ENCODE results near the gene SPP1.

The SPP1 gene

DNA sequence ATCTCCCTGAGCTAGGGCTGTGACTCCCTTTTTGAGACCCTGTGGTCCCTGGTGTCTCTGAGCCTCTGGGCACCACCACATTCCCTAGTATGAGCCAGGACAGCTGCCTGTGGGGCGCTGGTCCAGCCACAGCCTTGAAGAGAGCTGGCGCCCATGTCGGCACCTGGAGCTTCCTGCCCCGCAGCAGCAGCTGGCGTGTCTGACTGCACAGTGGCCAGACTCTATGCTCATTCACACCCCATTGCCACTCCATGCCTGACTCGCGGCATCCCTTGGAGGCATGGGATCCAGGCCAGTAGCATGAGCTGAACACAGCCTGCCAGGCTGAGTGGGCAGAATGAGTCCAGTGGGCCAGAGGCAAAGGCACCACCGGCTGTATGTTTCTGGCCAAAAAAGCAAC is 8.3 kb upstream of the SPP1 start:
- H3K9me3 Mint-ChIP-seq = no peaks in the 10 kb centered on the region
- no peak overlapping the region for H3K27ac Mint-ChIP-seq
- H3K36me3 Mint-ChIP-seq = no peaks in the 10 kb centered on the region
- CTCF ChIA-PET = interaction anchor here (1.0 to 1.2 kb wide), 3 partner anchors 13 to 114 kb away, joined by 3 to 5 read pairs (median 3); no protein-coding TSS in a partner anchor
- no peak for DNase-seq
- peaks cover 28% of the 10 kb centered on the region for H3K27me3 Mint-ChIP-seq
- no peaks in the 10 kb centered on the region for H3K4me1 Mint-ChIP-seq
- H3K4me3 Mint-ChIP-seq = no peak overlapping the region

GRCh38 chr4:87970121-87970520 is 5.4 kb upstream of the SPP1 start:
- Mint-ChIP-seq H3K36me3 (no peaks in the 10 kb centered on the region), H3K9me3 (no peaks in the 10 kb centered on the region), H3K4me1 (no peaks in the 10 kb centered on the region), H3K27ac (no peak overlapping the region), H3K4me3 (no peak overlapping the region), H3K27me3 (peaks cover 35% of the 10 kb centered on the region)
- DNase-seq = no peak
- CTCF ChIA-PET = interaction anchor here (0.8 kb wide), 1 partner anchor 121 kb away, joined by 3 read pairs; no protein-coding TSS in a partner anchor

DNA sequence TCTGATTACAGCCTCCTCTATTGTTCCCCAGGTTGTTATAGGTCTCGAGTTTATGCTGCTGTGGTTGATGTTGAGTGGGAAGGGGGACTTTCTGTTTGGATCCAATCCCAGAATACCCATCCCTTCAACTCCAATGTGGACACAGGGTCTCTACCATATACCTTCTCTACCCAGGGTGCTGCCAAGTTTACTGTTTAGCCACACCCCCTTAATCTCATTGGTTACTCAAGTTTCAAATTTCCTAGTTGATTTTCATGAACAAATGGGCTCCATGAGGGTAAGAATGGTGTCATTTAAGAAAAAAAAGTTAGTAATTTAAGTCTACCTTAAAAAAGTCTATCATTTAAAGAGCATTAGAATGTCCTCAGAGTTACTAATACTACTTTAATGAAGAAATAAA is 3.6 kb upstream of the SPP1 start:
- peaks cover 42% of the 10 kb centered on the region for H3K27me3 Mint-ChIP-seq

DNA sequence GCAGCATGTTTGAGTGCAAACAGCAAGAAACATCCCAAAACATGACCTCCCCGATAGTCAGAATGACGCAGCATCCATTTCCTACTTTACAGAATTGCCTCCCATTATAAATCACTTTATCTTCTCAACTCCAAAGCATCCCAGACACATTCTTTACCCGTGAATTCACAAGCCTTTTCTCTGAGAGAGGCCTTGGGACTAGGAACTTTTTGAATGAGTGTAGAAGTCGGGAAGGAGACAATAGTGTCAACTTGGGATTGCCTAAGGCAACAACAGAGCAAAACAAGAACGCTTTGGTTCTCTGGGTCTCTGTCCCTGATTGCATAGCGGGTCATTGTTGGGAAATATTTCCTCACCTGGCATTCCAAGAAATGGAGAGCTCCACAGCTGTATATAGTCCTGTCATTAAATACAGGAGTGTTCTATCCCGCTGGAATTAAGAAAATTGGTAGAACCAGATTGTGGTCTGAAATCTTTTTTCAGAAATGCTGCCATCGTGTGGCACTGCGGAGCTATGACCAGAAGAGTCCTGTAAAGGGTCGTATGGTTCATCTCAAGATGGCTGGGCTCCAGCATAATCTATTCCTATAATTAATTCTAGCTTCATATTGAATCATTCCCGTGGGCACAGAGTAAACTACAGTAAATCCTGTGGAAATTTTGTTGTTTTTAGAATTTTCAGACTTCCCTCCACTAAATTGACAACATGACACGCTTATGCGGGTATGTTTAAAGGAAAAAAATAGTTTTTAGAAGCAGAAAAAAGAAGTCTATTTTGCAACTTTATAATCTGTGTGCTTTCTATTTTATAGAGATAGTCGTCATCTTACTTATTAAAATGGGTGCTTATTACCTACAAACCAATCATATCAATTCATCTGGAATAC is 2.0 kb upstream of the SPP1 start:
- H3K4me3 Mint-ChIP-seq = no peak overlapping the region
- CTCF ChIA-PET = interaction anchor here (0.6 to 5.8 kb wide), 13 partner anchors 9 to 130 kb away, joined by 3 to 52 read pairs (median 4); no protein-coding TSS in a partner anchor
- DNase-seq = peak; percentile 49
- H3K36me3 Mint-ChIP-seq = no peaks in the 10 kb centered on the region
- H3K27me3 Mint-ChIP-seq = peaks cover 40% of the 10 kb centered on the region
- no peak overlapping the region for H3K27ac Mint-ChIP-seq
- H3K9me3 Mint-ChIP-seq = no peaks in the 10 kb centered on the region
- peaks cover 8% of the 10 kb centered on the region for H3K4me1 Mint-ChIP-seq

More for the DNA sequence above, 3.6 kb upstream of the SPP1 start:
- no peak for DNase-seq
- H3K27ac Mint-ChIP-seq = no peak overlapping the region
- CTCF ChIA-PET = interaction anchor here (0.8 to 5.8 kb wide), 3 partner anchors 14 to 123 kb away, joined by 3 to 52 read pairs (median 4); no protein-coding TSS in a partner anchor
- H3K36me3 Mint-ChIP-seq = no peaks in the 10 kb centered on the region
- H3K4me3 Mint-ChIP-seq = no peak overlapping the region
- no peaks in the 10 kb centered on the region for H3K9me3 Mint-ChIP-seq
- H3K4me1 Mint-ChIP-seq = peaks cover 8% of the 10 kb centered on the region

- peaks cover 43% of the 10 kb centered on the region for H3K27me3 Mint-ChIP-seq
- no peaks in the 10 kb centered on the region for H3K36me3 Mint-ChIP-seq
- H3K4me1 Mint-ChIP-seq = peaks cover 8% of the 10 kb centered on the region
- H3K4me3 Mint-ChIP-seq = no peak overlapping the region
- no peak overlapping the region for H3K27ac Mint-ChIP-seq
- CTCF ChIA-PET = interaction anchor here (0.7 to 5.8 kb wide), 7 partner anchors 10 to 124 kb away, joined by 3 to 52 read pairs (median 3); no protein-coding TSS in a partner anchor
- no peaks in the 10 kb centered on the region for H3K9me3 Mint-ChIP-seq
- no peak for DNase-seq
Measured at GRCh38 chr4:87974856-87975462, 555 bp upstream of the SPP1 start.

GRCh38 chr4:87977521-87978278 is 2.2 kb downstream of the SPP1 start:
- H3K4me3 Mint-ChIP-seq = no peak overlapping the region
- no peak for DNase-seq
- peaks cover 33% of the 10 kb centered on the region for H3K27me3 Mint-ChIP-seq
- H3K9me3 Mint-ChIP-seq = no peaks in the 10 kb centered on the region
- H3K36me3 Mint-ChIP-seq = no peaks in the 10 kb centered on the region
- CTCF ChIA-PET = interaction anchor here (1.2 to 5.8 kb wide), 2 partner anchors 124 to 234 kb away, joined by 3 to 52 read pairs; no protein-coding TSS in a partner anchor
- H3K4me1 Mint-ChIP-seq = peaks cover 8% of the 10 kb centered on the region
- H3K27ac Mint-ChIP-seq = no peak overlapping the region

- H3K4me1 Mint-ChIP-seq = peaks cover 8% of the 10 kb centered on the region
- no peak overlapping the region for H3K27ac Mint-ChIP-seq
- no peaks in the 10 kb centered on the region for H3K9me3 Mint-ChIP-seq
- H3K27me3 Mint-ChIP-seq = peaks cover 27% of the 10 kb centered on the region
- no peak for DNase-seq
- CTCF ChIA-PET = no interaction called here
- H3K36me3 Mint-ChIP-seq = no peaks in the 10 kb centered on the region
- H3K4me3 Mint-ChIP-seq = no peak overlapping the region
Measured at GRCh38 chr4:87978681-87979080, 3.2 kb downstream of the SPP1 start.

DNA sequence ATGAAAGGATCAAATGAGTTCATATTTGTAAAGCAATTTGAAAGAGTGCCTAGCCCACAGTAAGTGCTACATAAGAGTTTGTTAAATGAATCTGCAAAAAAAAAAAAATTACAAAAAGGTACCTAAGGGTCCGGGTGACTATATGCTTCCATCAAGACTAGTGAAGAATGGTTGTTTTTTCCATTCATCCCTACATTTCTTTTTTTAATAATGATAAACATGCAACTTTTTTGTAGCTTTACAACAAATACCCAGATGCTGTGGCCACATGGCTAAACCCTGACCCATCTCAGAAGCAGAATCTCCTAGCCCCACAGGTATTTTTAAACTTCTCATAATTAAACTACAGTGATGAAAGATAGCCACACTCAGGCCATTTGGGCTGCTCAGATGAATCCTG is 4.3 kb downstream of the SPP1 start:
- no peak for DNase-seq
- no peaks in the 10 kb centered on the region for H3K36me3 Mint-ChIP-seq
- CTCF ChIA-PET = no interaction called here
- H3K9me3 Mint-ChIP-seq = no peaks in the 10 kb centered on the region
- H3K4me3 Mint-ChIP-seq = no peak overlapping the region
- H3K27ac Mint-ChIP-seq = no peak overlapping the region
- peaks cover 8% of the 10 kb centered on the region for H3K4me1 Mint-ChIP-seq
- peaks cover 25% of the 10 kb centered on the region for H3K27me3 Mint-ChIP-seq

- Mint-ChIP-seq H3K27ac (no peak overlapping the region), H3K4me1 (no peaks in the 10 kb centered on the region), H3K9me3 (no peaks in the 10 kb centered on the region), H3K4me3 (no peak overlapping the region), H3K27me3 (peaks cover 20% of the 10 kb centered on the region), H3K36me3 (no peaks in the 10 kb centered on the region)
- DNase-seq = no peak
- CTCF ChIA-PET = no interaction called here
Measured at GRCh38 chr4:87981486-87981885, 6.0 kb downstream of the SPP1 start.

DNA sequence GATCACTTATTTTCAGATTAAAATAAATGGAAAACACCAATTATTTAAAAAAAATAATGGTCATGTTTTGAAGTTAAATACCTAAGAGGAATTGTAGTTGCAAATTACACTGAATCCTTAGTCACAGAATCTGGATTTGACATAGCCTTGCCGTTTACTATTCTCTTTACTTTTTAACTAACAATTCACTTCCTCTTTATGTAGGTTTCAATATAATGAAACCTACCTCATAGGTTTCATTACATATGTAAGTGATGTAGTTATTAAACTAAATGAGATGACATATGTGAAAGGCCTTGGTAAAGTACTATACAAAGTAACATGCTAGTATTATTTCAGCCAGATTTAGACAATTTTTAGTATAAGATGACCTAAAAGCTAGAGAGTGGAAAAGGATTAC is 6.5 kb downstream of the SPP1 start:
- CTCF ChIA-PET = interaction anchor here (1.2 kb wide), 1 partner anchor 8 kb away, joined by 5 read pairs; no protein-coding TSS in a partner anchor
- Mint-ChIP-seq H3K4me1 (no peaks in the 10 kb centered on the region), H3K4me3 (no peak overlapping the region), H3K27me3 (peaks cover 20% of the 10 kb centered on the region), H3K36me3 (no peaks in the 10 kb centered on the region), H3K27ac (no peak overlapping the region), H3K9me3 (no peaks in the 10 kb centered on the region)
- no peak for DNase-seq

GRCh38 chr4:87982446-87983010 is 7.0 kb downstream of the SPP1 start:
- Mint-ChIP-seq H3K4me3 (no peak overlapping the region), H3K4me1 (no peaks in the 10 kb centered on the region), H3K27me3 (peaks cover 18% of the 10 kb centered on the region), H3K36me3 (no peaks in the 10 kb centered on the region), H3K9me3 (no peaks in the 10 kb centered on the region), H3K27ac (no peak overlapping the region)
- CTCF ChIA-PET = interaction anchor here (1.2 kb wide), 1 partner anchor 9 kb away, joined by 5 read pairs; no protein-coding TSS in a partner anchor
- no peak for DNase-seq

GRCh38 chr4:87983996-87984395 is 8.5 kb downstream of the SPP1 start:
- CTCF ChIA-PET = interaction anchor here (1.1 kb wide), 1 partner anchor 135 kb away, joined by 3 read pairs; no protein-coding TSS in a partner anchor
- peaks cover 8% of the 10 kb centered on the region for H3K27me3 Mint-ChIP-seq

DNA sequence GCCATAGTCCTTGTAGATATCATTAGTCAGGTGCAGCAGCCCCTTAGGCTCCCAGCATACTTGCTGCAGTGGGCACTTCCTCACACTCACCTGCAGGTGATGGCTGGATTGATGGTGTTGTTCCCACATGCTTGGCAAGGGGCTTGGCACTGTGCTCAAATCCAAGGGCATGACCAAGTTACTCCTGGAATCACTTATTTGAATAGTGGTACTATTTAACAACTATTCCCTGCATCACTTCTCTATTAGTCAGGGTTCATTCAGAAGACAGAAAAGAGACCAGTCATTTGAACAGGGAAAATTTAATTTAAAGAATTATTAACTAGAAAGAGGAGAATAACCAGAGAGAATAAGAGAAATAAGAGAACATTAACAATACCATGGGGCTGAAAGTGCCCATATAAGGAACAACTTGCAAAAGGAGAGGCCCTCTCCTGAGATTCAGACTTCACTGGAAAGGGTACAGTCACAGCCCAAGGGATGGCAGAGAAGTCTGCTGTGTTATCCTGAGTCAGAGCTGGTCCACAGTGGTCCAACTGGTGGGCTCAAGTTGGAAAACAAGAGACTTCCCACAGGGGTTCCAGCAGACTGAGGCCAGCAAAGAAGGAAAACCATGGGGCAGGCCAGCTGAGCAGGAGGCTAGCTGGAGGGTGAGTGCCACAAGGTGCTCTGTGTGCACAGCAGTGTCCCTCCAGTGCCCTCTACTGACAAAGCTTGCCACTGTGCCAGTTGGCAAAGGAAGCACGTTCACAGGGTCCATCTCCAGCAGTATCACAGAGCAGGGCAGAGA is 9.8 kb downstream of the SPP1 start:
- Mint-ChIP-seq H3K9me3 (no peaks in the 10 kb centered on the region), H3K4me3 (no peak overlapping the region), H3K36me3 (no peaks in the 10 kb centered on the region), H3K4me1 (peaks cover 4% of the 10 kb centered on the region), H3K27ac (no peak overlapping the region), H3K27me3 (peaks cover 8% of the 10 kb centered on the region)
- CTCF ChIA-PET = interaction anchor here (0.5 to 1.8 kb wide), 9 partner anchors 11 to 452 kb away, joined by 3 to 8 read pairs (median 4); no protein-coding TSS in a partner anchor
- peak; percentile 60 for DNase-seq

More at GRCh38 chr4:87983996-87984395, 8.5 kb downstream of the SPP1 start:
- no peak overlapping the region for H3K4me3 Mint-ChIP-seq
- no peak overlapping the region for H3K27ac Mint-ChIP-seq
- no peak for DNase-seq
- no peaks in the 10 kb centered on the region for H3K4me1 Mint-ChIP-seq
- H3K9me3 Mint-ChIP-seq = no peaks in the 10 kb centered on the region
- H3K36me3 Mint-ChIP-seq = no peaks in the 10 kb centered on the region

Data from activated naive CD4-positive, alpha-beta T cell treated with anti-CD3 and anti-CD28 coated beads, Interleukin-2, amount 10 ng/mL, durations not matched to agents 7 days and 5 days (primary cell).